LNCaP clone FGC (cell line): ENCODE results near the gene CCDC15.

Experiments used
- DNase-seq: peaks from one replicate; pipeline ENCODE4 v3.0.0-alpha.2; 2011; ENCODE audit warnings: low read depth
- H3K4me3 ChIP-seq: 2 replicates; pipeline ENCODE4 v1.5.1; 2011; ENCODE audit warnings: mild to moderate bottlenecking, low read depth, low read length, control low read depth
- TF ChIP-seq, protein P1 (sequence below): IDR thresholded peaks from 2 replicates; pipeline ENCODE4 v1.5.1; 2012; ENCODE audit warnings: mild to moderate bottlenecking; ENCODE audit not compliant: control insufficient read depth, insufficient read depth; ENCODE audit errors: extremely low read depth

Gene CCDC15

DNA sequence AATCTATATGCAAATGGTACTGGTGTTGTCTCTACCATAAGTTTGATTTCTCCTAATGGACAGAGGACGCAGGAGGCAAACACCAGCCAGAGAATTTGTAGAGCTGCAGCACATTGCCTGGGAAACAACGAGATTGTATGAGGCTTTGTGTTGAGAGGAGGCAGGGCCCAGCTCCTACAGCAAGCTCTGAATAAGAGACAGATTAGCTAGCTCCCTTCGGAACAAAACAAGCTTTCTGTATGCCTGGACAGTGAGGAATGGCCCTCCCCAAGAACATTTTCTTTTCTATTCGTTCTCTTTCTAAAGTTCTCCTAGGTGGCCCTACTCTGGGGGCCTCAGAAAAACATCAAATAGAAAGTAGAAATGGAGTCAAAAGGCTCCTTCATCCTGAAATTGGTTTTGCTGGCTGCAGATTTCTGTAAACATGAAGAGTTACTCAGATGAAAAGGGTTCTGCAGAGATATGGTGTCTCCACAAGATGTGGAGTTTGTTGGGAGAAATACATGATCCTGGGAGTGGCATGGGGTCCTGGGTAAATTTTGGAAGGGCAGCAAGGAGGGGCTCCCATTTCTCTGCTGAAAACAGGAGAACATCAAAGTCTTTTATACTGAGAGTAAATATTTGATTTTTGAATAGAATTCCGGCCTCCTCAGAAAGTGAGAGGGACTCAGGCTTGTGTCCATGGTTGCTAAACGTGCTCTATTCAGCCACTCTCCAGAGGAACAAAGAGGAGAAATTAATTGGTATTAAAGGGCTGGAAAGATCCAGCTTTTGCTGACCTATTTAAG, 11.3 kb upstream of the CCDC15 start:
- TF ChIP-seq, protein P1, sequence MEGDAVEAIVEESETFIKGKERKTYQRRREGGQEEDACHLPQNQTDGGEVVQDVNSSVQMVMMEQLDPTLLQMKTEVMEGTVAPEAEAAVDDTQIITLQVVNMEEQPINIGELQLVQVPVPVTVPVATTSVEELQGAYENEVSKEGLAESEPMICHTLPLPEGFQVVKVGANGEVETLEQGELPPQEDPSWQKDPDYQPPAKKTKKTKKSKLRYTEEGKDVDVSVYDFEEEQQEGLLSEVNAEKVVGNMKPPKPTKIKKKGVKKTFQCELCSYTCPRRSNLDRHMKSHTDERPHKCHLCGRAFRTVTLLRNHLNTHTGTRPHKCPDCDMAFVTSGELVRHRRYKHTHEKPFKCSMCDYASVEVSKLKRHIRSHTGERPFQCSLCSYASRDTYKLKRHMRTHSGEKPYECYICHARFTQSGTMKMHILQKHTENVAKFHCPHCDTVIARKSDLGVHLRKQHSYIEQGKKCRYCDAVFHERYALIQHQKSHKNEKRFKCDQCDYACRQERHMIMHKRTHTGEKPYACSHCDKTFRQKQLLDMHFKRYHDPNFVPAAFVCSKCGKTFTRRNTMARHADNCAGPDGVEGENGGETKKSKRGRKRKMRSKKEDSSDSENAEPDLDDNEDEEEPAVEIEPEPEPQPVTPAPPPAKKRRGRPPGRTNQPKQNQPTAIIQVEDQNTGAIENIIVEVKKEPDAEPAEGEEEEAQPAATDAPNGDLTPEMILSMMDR = no peak
- no peak overlapping the region for H3K4me3 ChIP-seq
- DNase-seq = no peak

DNA sequence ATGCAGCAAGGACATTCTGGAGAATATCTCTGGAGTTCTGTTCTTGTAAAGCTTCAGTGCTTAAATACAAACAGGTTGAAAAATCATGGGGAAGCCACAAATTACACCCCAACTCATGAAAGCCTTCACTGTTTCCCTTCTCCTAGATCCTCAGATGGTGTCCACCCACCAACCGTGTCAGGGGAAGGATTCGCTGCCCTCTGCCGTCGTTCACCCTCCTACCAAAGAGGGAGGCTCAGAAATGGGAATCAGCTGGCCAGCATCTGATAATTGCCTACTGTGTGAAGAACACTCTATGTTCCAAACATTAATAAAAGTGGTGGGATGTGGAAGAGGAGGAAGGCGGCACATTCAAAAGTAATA, 10.8 kb upstream of the CCDC15 start:
- DNase-seq = no peak
- H3K4me3 ChIP-seq = no peak overlapping the region
- TF ChIP-seq, protein P1 = no peak

DNA sequence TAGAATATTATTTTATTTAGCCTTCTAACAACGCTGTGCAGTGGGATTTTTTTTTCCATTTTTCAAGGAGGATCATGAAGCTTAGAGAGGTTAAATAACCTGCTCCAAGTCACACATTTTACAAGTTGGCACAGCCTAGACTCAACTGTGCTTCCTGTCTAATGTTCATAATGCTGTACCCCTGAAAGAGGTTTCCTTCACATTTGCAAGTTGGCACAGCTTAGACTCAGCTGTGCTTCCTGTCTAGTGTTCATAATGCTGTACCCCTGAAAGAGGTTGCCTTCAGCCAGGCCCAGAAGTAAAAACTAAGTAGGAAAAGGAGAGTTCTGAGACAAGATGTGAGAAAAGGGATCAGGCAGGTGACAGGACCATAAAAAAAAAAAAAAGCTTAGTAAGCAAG, 10.3 kb upstream of the CCDC15 start:
- TF ChIP-seq, protein P1 = no peak
- no peak for DNase-seq
- no peak overlapping the region for H3K4me3 ChIP-seq

DNA sequence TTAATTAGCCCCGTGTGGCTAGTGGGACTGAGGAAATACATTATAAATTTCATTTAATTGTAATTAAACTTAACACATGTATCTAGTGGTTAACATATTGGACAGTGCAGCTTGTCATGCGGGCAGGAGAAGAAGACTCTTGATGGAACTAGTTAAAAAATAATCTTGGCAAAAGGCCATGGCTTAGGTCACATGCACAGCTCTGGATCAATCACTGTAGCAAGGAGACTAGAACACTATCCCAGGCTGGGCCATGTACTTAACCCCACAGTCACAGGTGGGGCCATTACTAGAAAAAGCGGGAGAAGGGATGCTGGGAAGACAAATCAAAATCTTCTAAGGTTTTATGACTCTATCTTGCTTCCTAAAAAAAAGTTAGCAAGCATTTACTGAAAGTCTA, 9.4 kb upstream of the CCDC15 start:
- no peak overlapping the region for H3K4me3 ChIP-seq
- TF ChIP-seq, protein P1 = no peak
- no peak for DNase-seq

DNA sequence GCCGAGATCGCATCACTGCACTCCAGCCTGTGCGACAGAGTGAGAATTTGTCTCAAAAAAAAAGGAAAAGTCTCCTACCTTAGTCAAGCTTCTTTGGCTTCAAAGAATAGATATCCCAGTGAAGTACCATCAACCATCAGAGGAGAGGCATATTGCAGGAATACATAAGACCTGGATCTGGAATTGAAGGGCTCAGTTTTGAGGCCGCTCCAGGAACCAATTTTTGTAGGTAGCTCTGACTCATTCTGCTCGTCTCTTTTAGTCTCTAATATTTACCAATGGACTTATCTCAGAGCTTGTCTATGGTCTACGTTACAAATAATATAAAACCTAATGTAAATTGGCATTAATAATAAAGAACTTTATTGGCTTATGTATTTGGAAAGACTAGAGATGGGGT, 8.2 kb upstream of the CCDC15 start:
- DNase-seq = peak; percentile 66
- TF ChIP-seq, protein P1 = no peak
- H3K4me3 ChIP-seq = no peak overlapping the region

DNA sequence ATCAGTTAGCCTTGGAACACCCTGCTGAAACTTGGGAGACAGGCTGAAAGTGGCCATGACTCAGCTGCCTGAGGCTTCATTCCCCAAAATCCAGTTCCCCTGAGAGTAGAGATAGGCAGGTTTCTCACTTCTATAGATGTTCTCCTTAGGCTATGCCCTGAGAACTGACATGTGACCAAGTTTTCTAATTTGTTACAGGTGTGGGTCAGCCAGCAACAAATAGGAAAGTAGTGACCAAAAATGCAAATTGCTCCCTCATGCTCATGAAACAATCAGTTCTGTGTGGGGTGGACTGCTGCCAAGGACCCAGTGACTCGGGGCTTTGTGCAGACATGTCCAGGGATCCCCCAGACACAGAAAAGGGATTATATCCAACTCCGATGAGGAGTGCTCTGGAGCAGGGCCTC, 7.3 kb upstream of the CCDC15 start:
- no peak overlapping the region for H3K4me3 ChIP-seq
- TF ChIP-seq, protein P1 = no peak
- DNase-seq = no peak

DNA sequence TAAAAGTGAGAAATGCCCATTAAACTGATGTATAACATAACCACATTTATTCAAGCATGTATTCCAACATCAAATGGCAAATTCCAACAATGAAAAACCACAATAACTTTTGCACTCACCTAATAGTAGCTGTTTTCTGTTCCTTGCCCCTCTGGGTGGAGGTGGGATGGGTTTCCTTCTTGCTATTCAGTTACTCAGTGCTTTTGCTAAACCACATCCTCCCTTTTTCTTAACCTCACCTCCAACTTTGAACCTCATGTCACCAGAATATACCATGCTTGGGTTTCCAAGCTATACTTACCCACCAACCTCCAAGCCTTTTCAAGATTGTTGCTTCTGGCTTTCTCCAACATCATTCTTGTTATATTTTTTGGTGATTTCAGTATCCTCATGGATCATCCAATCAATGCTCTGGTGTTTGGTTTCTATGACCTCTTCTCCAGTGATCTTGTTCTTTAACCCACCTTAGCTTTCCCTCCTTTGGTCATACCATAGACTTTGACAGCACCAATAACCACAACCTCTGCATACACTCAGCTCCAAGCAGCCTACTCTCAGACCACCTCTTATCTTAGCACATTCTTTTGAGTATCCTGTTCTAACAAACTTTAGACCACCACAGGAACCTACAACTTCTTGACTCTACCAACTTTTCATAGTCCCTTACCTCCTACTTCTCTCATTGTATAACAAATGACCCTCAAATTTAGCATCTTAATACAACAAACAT, 3.2 kb upstream of the CCDC15 start:
- DNase-seq = no peak
- TF ChIP-seq, protein P1 = no peak
- no peak overlapping the region for H3K4me3 ChIP-seq
